Measurements from ENCODE around the gene SCAMP4. TPM values are rescaled to one million over a fixed set of nuclear protein-coding genes. Genes with fewer than 3 reads are reported as not detected.

The SCAMP4 gene
- total and polyA plus RNA-seq, 2 of the 13 experiments (the other 11 are each of a cell fraction or from before 2014, with no cell fraction given), result 10.7 to 13.7 TPM

- TF ChIP-seq ZBTB43 (CRISPR knock-in tag; conservative IDR thresholded peaks at IDR 0.05) (no peak), MTF2 (CRISPR knock-in tag; IDR thresholded peaks at IDR 0.05; ENCODE audit: borderline replicate concordance) (no peak), ZBTB10 (CRISPR knock-in tag; IDR thresholded peaks at IDR 0.05; ENCODE audit: borderline replicate concordance) (0 out of 2 replicates have a peak, but pooled peaks have one; percentile 25), ZNF558 (CRISPR knock-in tag; IDR thresholded peaks at IDR 0.05; ENCODE audit: borderline replicate concordance) (no peak), ZNF512 (CRISPR knock-in tag; IDR thresholded peaks at IDR 0.05) (no peak), ZNF451 (CRISPR knock-in tag; IDR thresholded peaks at IDR 0.05) (no peak), IKZF1 (IDR thresholded peaks at IDR 0.05) (no peak), ISL2 (CRISPR knock-in tag; IDR thresholded peaks at IDR 0.05) (0 out of 2 replicates have a peak, but pooled peaks have one; percentile 31), ZNF816 (CRISPR knock-in tag; IDR thresholded peaks at IDR 0.05; ENCODE audit: borderline replicate concordance) (no peak), POLR2G (IDR thresholded peaks at IDR 0.05; ENCODE audit: low read depth, low read length) (peak; percentile 26; the same call in 1 of the 2 replicates), ZNF44 (CRISPR knock-in tag; IDR thresholded peaks at IDR 0.05) (no peak), GATAD2A (CRISPR knock-in tag; IDR thresholded peaks at IDR 0.05) (peak; percentile 50; the same call in 1 of the 2 replicates), IKZF4 (CRISPR knock-in tag; IDR thresholded peaks at IDR 0.05; ENCODE audit: borderline replicate concordance, low read depth, not compliant biosample characterization) (no peak), ZNF781 (CRISPR knock-in tag; IDR thresholded peaks at IDR 0.05; ENCODE audit: borderline replicate concordance, not compliant biosample characterization) (no peak), SSRP1 (CRISPR knock-in tag; IDR thresholded peaks at IDR 0.05) (no peak), AHDC1 (CRISPR knock-in tag; IDR thresholded peaks at IDR 0.05; ENCODE audit: borderline replicate concordance) (no peak), ZNF335 (CRISPR knock-in tag; IDR thresholded peaks at IDR 0.05) (no peak)
Observed at GRCh38 chr19:1907563-1908363, 2.6 kb downstream of the SCAMP4 start (continued).

Data from HepG2 (cell line).